Kidney (tissue), 14 donors: ENCODE data around the gene AGPS. TPM values are rescaled to one million over a fixed set of nuclear protein-coding genes. Genes with fewer than 3 reads are reported as not detected.
"Not testable (repeated sequence)": the region's sequence is repeated elsewhere in the genome, so short reads cannot be mapped to it uniquely, and the experiment has no call there.

Experiments
- DNase-seq, 5 donors: peaks; one replicate each; pipeline ENCODE4 v3.0.0-alpha.2; 2013 to 2020
- FAIRE-seq: peaks from 2 replicates; lab custom pipeline; 2012; peaks lifted over from hg19 to GRCh38; lab: Jason Lieb, UNC
- H3K27ac ChIP-seq, 2 donors: one replicate each; pipeline ENCODE4 v1.7.0; 2013; ENCODE audit warnings: low read depth in 2 of 2, low read length in 2 of 2, inconsistent platforms in 1 of 2
- H3K27me3 ChIP-seq: one replicate; pipeline ENCODE4 v1.7.1; 2013; ENCODE audit warnings: low read length, inconsistent platforms; ENCODE audit not compliant: control insufficient read depth, insufficient read depth
- H3K36me3 ChIP-seq, 3 donors: one replicate each; pipeline versions ENCODE4 v1.7.0 to v1.7.1; 2013; ENCODE audit warnings: low read length in 3 of 3, control low read depth in 1 of 3, inconsistent platforms in 1 of 3; ENCODE audit not compliant: insufficient read depth in 3 of 3, control insufficient read depth in 2 of 3
- H3K4me1 ChIP-seq, 3 donors: one replicate each; pipeline versions ENCODE4 v1.7.0 to v1.7.1; 2013; ENCODE audit warnings: low read length in 3 of 3, inconsistent platforms in 1 of 3, low read depth in 1 of 3; ENCODE audit not compliant: control insufficient read depth in 2 of 3, insufficient read depth in 2 of 3
- H3K4me3 ChIP-seq, 3 donors: one replicate each; pipeline versions ENCODE4 v1.7.0 to v1.8.1; 2013; ENCODE audit warnings: low read length in 3 of 3, control low read depth in 1 of 3, inconsistent platforms in 1 of 3
- H3K9ac ChIP-seq, 3 donors: one replicate each; pipeline versions ENCODE4 v1.7.0 to v1.7.1; 2013; ENCODE audit warnings: low read length in 3 of 3, control low read depth in 1 of 3, inconsistent platforms in 1 of 3
- H3K9me3 ChIP-seq, 3 donors: one replicate each; pipeline versions ENCODE4 v1.7.0 to v1.7.1; 2013; ENCODE audit warnings: low read length in 3 of 3, control low read depth in 1 of 3, inconsistent platforms in 1 of 3; ENCODE audit not compliant: control insufficient read depth in 2 of 3, insufficient read depth in 1 of 3
- CTCF ChIP-seq: IDR thresholded peaks from 3 replicates; pipeline ENCODE4 v1.5.1; 2012; ENCODE audit warnings: mild to moderate bottlenecking, moderate library complexity, borderline replicate concordance; ENCODE audit not compliant: insufficient read depth; ENCODE audit errors: extremely low read depth
- intact Hi-C: fragments of 100-400 bp; cut with DNase I; formaldehyde crosslinking; loops from one replicate; pipeline ENCODE4 v1.11.1; 2022
- polyA plus RNA-seq: library from polyadenylated mRNA; stranded (reverse); fragments of 350-450 nt; fragmentation: Illumina TruSeq; extraction: RNeasy Lipid Tissue Mini Kit (QIAGEN cat#74804); gene quantifications from one replicate; pipeline ENCODE4 v1.2.3, GENCODE V29; 2014; ENCODE audit warnings: low read depth, low replicate concordance; ENCODE audit not compliant: insufficient read depth
- total RNA-seq: library from RNA; stranded (reverse); fragmentation: NEBNext Ultra II Directional; extraction: Animal tissue kit (Norgen Biotek cat#: 25700); gene quantifications from one replicate; pipeline ENCODE4 v1.2.1, GENCODE V29; 2021
- donor health status: control.
- donor health status: control.
- donor health status: control.
- donor health status: control.
- donor health status: control.
- donor health status: DM: yes; HTN: yes; CAD: no.
- donor health status: Normal renal cell carcinoma (clear cell type).

AGPS gene
- total and polyA plus RNA-seq, 2 donors from 2014 or later: 7.9 to 45.7 TPM

- DNase-seq (no peak), FAIRE-seq (no peak)
- Histone ChIP-seq H3K9ac (no peak overlapping the region), H3K36me3 (no peaks in the 10 kb centered on the region), H3K4me1 (no peaks in the 10 kb centered on the region), H3K27ac (no peak overlapping the region), H3K4me3 (no peak overlapping the region), H3K27me3 (no peaks in the 10 kb centered on the region), H3K9me3 (no peaks in the 10 kb centered on the region)
- no peak for TF ChIP-seq CTCF
- intact Hi-C loops: no loop called here
Measured at GRCh38 chr2:177478907-177479306, 86.3 kb downstream of the AGPS start.

GRCh38 chr2:177482195-177482594 lies 89.6 kb downstream of the AGPS start:
- Histone ChIP-seq H3K4me1 (no peaks in the 10 kb centered on the region), H3K9me3 (no peaks in the 10 kb centered on the region), H3K27me3 (no peaks in the 10 kb centered on the region), H3K36me3 (no peaks in the 10 kb centered on the region), H3K27ac (no peak overlapping the region), H3K9ac (no peak overlapping the region), H3K4me3 (no peak overlapping the region)
- FAIRE-seq (no peak), DNase-seq (no peak)
- intact Hi-C loops: no loop called here
- no peak for TF ChIP-seq CTCF

GRCh38 chr2:177483531-177483930 lies 91.0 kb downstream of the AGPS start:
- Histone ChIP-seq H3K4me3 (no peak overlapping the region), H3K9ac (no peak overlapping the region), H3K27me3 (no peaks in the 10 kb centered on the region), H3K36me3 (no peaks in the 10 kb centered on the region), H3K27ac (no peak overlapping the region), H3K4me1 (no peaks in the 10 kb centered on the region), H3K9me3 (no peaks in the 10 kb centered on the region)
- intact Hi-C loops: no loop called here
- FAIRE-seq (no peak), DNase-seq (no peak)
- no peak for TF ChIP-seq CTCF

GRCh38 chr2:177484180-177484795 lies 91.7 kb downstream of the AGPS start:
- no peaks in the 10 kb centered on the region for H3K4me1 ChIP-seq
- no peak for TF ChIP-seq CTCF
- no peak for DNase-seq
- intact Hi-C loops: no loop called here
- H3K36me3 ChIP-seq: no peaks in the 10 kb centered on the region
- no peaks in the 10 kb centered on the region for H3K9me3 ChIP-seq
- no peaks in the 10 kb centered on the region for H3K27me3 ChIP-seq
- no peak overlapping the region for H3K27ac ChIP-seq
- H3K9ac ChIP-seq: no peak overlapping the region
- no peak for FAIRE-seq
- H3K4me3 ChIP-seq: no peak overlapping the region

- H3K4me1 ChIP-seq, DNase-seq, H3K27ac ChIP-seq, H3K9ac ChIP-seq, FAIRE-seq, H3K9me3 ChIP-seq, H3K27me3 ChIP-seq, H3K4me3 ChIP-seq, H3K36me3 ChIP-seq, intact Hi-C loops: not testable (repeated sequence)
Measured at GRCh38 chr2:177485657-177486056, 93.1 kb downstream of the AGPS start.
